ENCODE results near the gene CYTH4. TPM values are rescaled to one million over a fixed set of nuclear protein-coding genes. Genes with fewer than 3 reads are reported as not detected.

CYTH4 gene
- total RNA-seq, 1 experiment from 2014 or later, result not detected

DNA sequence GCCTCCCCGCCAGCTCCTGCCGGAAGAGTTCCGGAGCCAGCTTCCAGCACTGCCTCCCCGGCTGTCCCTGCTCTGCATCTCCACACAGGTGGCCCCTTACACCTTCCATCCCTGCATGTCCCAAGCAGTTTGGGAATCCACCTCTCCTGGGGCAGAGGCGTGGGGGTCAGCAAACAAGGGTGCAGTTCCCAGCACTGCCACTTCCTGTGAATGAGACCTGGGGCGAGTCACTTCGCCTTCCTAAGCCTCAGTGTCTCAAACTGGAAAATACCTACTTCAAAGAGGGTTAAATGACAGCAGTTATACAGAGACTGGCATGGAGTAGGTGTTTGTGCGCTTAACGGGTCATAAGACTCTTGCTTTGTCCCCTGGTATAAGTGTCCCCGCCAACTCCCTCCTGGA lies 5.2 kb downstream of the CYTH4 start:
- no peak overlapping the region for H3K4me2 ChIP-seq
- intact Hi-C loops (cut with micrococcal nuclease; ENCODE audit: unreplicated experiment), result no loop called here
- no peaks in the 10 kb centered on the region for H3K79me2 ChIP-seq (ENCODE audit: low read depth)
- peaks cover under 1% of the 10 kb centered on the region; the same call in 1 of the 2 replicates for H3K4me1 ChIP-seq (replicated peaks; ENCODE audit: insufficient read depth)
- CTCF ChIA-PET, result no interaction called here
- no peak overlapping the region for H2AFZ ChIP-seq
- no peaks in the 10 kb centered on the region for H3K9me2 ChIP-seq (ENCODE audit: insufficient read depth)
- no peak overlapping the region for H3K27ac ChIP-seq
- H3K9me3 ChIP-seq (ENCODE audit: insufficient read depth, low read depth), result no peaks in the 10 kb centered on the region
- H3F3A ChIP-seq (ENCODE audit: insufficient read depth, low read depth), result no peaks in the 10 kb centered on the region
- POLR2A ChIA-PET (ENCODE audit: unreplicated experiment), result no interaction called here
- BruUV-seq (replicated peaks), result no TSS peak
- H3K27me3 ChIP-seq (ENCODE audit: insufficient read depth, low read depth), result peaks cover 25% of the 10 kb centered on the region
- no peaks in the 10 kb centered on the region for H3K36me3 ChIP-seq (ENCODE audit: low read depth)
- TF ChIP-seq EZH2 (IDR thresholded peaks at IDR 0.05; ENCODE audit: low read depth) (no peak), CTCF (conservative IDR thresholded peaks at IDR 0.05) (no peak)
- H3K4me3 ChIP-seq, result no peak overlapping the region
- no peak for DNase-seq
- H4K20me1 ChIP-seq (ENCODE audit: insufficient read depth), result no peaks in the 10 kb centered on the region

- no peak for DNase-seq
- Histone ChIP-seq H3K9me2 (ENCODE audit: insufficient read depth) (no peaks in the 10 kb centered on the region), H3K4me1 (replicated peaks; ENCODE audit: insufficient read depth) (no peaks in the 10 kb centered on the region), H3F3A (ENCODE audit: insufficient read depth, low read depth) (no peaks in the 10 kb centered on the region), H4K20me1 (ENCODE audit: insufficient read depth) (no peaks in the 10 kb centered on the region), H3K9me3 (ENCODE audit: insufficient read depth, low read depth) (no peaks in the 10 kb centered on the region), H3K4me2 (no peak overlapping the region), H3K27ac (no peak overlapping the region), H3K27me3 (ENCODE audit: insufficient read depth, low read depth) (peaks cover 16% of the 10 kb centered on the region; the same call in 1 of the 2 replicates), H3K79me2 (ENCODE audit: low read depth) (no peaks in the 10 kb centered on the region), H3K36me3 (ENCODE audit: low read depth) (no peaks in the 10 kb centered on the region), H3K4me3 (no peak overlapping the region), H2AFZ (no peak overlapping the region)
- ChIA-PET CTCF (interaction anchor here (0.6 kb wide), 1 partner anchor 45 kb away, joined by 3 read pairs; no protein-coding TSS in a partner anchor), POLR2A (ENCODE audit: unreplicated experiment) (no interaction called here)
- intact Hi-C loops (cut with micrococcal nuclease; ENCODE audit: unreplicated experiment), result no loop called here
- no TSS peak for BruUV-seq (replicated peaks)
- no peak for TF ChIP-seq EZH2 (IDR thresholded peaks at IDR 0.05; ENCODE audit: low read depth)
- TF ChIP-seq CTCF (conservative IDR thresholded peaks at IDR 0.05), result no peak
Measured at GRCh38 chr22:37288521-37288920, 6.2 kb downstream of the CYTH4 start.

DNA sequence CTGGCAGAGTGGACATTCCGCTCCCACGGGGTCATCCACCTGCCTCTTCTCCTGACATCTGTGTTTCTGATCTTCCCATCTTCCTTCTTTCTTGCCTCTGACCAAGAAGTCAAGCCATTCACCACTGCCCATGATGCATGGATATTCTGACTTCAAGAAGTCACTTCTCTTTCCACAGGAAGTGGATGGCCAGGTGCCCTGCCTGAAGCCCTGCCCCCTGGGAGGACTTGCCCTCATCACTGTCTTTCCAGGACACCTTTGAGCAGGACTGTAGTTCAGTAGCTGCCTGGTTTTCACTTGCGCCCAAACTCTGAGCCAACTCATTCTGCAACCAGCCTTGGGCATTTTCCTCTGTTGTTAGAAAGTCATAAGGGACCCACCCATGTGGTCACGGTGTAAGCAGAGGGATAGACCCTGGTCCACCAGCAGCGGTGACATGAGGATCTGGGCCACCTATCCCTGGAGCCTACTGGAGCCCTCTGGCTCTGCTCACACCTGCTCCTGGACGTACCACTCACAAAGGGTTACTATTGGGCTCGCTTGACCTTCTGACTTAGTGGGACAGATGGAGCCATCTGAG lies 6.9 kb downstream of the CYTH4 start:
- H3K27ac ChIP-seq, result no peak overlapping the region
- no peaks in the 10 kb centered on the region for H4K20me1 ChIP-seq (ENCODE audit: insufficient read depth)
- no peaks in the 10 kb centered on the region for H3K79me2 ChIP-seq (ENCODE audit: low read depth)
- H3K9me2 ChIP-seq (ENCODE audit: insufficient read depth), result no peaks in the 10 kb centered on the region
- ChIA-PET CTCF (interaction anchor here (0.6 kb wide), 1 partner anchor 46 kb away, joined by 3 read pairs; no protein-coding TSS in a partner anchor), POLR2A (ENCODE audit: unreplicated experiment) (no interaction called here)
- no peaks in the 10 kb centered on the region for H3F3A ChIP-seq (ENCODE audit: insufficient read depth, low read depth)
- no TSS peak for BruUV-seq (replicated peaks)
- no peak overlapping the region for H2AFZ ChIP-seq
- intact Hi-C loops (cut with micrococcal nuclease; ENCODE audit: unreplicated experiment), result no loop called here
- TF ChIP-seq EZH2 (IDR thresholded peaks at IDR 0.05; ENCODE audit: low read depth) (no peak), CTCF (conservative IDR thresholded peaks at IDR 0.05) (no peak)
- no peaks in the 10 kb centered on the region for H3K4me1 ChIP-seq (replicated peaks; ENCODE audit: insufficient read depth)
- H3K4me2 ChIP-seq, result no peak overlapping the region
- DNase-seq, result no peak
- H3K9me3 ChIP-seq (ENCODE audit: insufficient read depth, low read depth), result no peaks in the 10 kb centered on the region
- no peak overlapping the region for H3K4me3 ChIP-seq
- no peaks in the 10 kb centered on the region for H3K36me3 ChIP-seq (ENCODE audit: low read depth)
- H3K27me3 ChIP-seq (ENCODE audit: insufficient read depth, low read depth), result peaks cover 16% of the 10 kb centered on the region; the same call in 1 of the 2 replicates
